ENCODE results near the gene HCRT. TPM values are rescaled to one million over a fixed set of nuclear protein-coding genes. Genes with fewer than 3 reads are reported as not detected.
A peak's percentile ranks its signal among the peaks of the same experiment; 100 is the strongest.

The HCRT gene
- total RNA-seq, 1 donor from 2014 or later: not detected

DNA sequence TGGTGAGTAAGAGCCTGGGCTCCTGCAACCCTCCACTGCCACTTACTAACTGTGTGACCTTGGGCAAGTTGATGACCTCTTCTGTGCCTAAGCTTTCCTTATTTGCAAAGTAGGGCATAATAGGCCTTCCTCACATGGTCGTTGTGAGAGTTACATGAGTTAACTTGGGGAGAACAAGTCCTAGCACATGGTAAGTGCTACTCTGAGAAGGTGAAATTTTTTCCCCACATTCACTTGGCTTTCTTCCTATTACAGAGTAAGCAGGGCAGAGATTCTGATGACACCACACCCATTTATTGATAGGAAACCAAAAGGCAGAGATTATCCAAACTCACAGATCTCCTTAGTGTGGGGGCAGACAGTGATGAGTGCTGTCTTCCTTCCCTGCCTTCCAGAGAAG, 5.9 kb downstream of the HCRT start:
- TF ChIP-seq, protein P1, sequence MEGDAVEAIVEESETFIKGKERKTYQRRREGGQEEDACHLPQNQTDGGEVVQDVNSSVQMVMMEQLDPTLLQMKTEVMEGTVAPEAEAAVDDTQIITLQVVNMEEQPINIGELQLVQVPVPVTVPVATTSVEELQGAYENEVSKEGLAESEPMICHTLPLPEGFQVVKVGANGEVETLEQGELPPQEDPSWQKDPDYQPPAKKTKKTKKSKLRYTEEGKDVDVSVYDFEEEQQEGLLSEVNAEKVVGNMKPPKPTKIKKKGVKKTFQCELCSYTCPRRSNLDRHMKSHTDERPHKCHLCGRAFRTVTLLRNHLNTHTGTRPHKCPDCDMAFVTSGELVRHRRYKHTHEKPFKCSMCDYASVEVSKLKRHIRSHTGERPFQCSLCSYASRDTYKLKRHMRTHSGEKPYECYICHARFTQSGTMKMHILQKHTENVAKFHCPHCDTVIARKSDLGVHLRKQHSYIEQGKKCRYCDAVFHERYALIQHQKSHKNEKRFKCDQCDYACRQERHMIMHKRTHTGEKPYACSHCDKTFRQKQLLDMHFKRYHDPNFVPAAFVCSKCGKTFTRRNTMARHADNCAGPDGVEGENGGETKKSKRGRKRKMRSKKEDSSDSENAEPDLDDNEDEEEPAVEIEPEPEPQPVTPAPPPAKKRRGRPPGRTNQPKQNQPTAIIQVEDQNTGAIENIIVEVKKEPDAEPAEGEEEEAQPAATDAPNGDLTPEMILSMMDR (IDR thresholded peaks at IDR 0.05; ENCODE audit: insufficient read depth, low read length, severe bottlenecking): no peak
- H3K36me3 ChIP-seq (ENCODE audit: control insufficient read depth, insufficient read depth, low read length): no peaks in the 10 kb centered on the region
- peaks cover 14% of the 10 kb centered on the region for H3K27me3 ChIP-seq (ENCODE audit: control insufficient read depth, insufficient read depth, low read length)
- H3K4me3 ChIP-seq (ENCODE audit: low read depth, low read length): no peak overlapping the region
- DNase-seq (ENCODE audit: low read depth) (no peak), FAIRE-seq (no peak)

DNA sequence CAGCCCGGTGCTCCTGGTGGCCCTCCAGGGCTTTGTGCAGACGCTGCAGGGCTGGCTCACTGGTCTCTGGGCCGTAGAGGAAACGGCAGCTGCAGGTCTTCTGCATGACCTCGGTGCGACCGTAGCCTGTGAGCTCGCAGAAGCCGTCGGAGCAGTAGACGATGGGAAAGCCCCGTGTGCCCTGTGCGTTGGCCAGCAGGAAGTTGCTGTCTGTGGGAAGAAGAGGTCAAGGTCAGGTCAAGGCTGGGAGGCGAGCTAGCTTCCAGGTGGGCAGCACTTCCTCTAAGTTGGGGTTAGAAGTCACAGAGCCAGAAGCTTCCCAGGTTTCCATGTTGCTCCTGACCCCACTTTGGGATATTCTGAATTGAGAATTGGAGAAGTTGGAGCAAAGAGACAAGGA, 6.4 kb downstream of the HCRT start:
- TF ChIP-seq, protein P1 (IDR thresholded peaks at IDR 0.05; ENCODE audit: insufficient read depth, low read length, severe bottlenecking): no peak
- H3K4me3 ChIP-seq (ENCODE audit: low read depth, low read length): no peak overlapping the region
- peaks cover 14% of the 10 kb centered on the region for H3K27me3 ChIP-seq (ENCODE audit: control insufficient read depth, insufficient read depth, low read length)
- H3K36me3 ChIP-seq (ENCODE audit: control insufficient read depth, insufficient read depth, low read length): no peaks in the 10 kb centered on the region
- FAIRE-seq (no peak), DNase-seq (ENCODE audit: low read depth) (no peak)

DNA sequence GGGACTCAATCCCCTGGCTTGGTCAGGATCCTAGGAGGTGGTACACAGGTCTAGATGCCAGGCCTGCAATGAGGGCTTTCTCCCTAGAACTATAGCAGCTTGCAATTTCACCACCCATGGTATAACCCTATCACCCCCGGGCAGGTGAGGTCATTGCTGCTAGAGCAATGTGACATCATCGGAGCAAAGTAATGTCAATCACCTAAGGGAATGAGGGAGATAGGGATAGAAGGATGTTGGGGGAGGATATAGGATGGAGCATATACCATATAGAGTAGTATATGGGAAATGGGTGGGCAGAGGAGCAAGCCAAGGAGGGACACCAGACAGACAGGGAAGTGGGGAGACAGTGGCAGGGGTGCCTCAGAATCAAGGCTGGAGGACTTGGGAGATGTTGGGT, 7.6 kb downstream of the HCRT start:
- no peak for DNase-seq (ENCODE audit: low read depth)
- TF ChIP-seq, protein P1 (IDR thresholded peaks at IDR 0.05; ENCODE audit: insufficient read depth, low read length, severe bottlenecking): no peak
- H3K4me3 ChIP-seq (ENCODE audit: low read depth, low read length): no peak overlapping the region
- FAIRE-seq: no peak
- H3K36me3 ChIP-seq (ENCODE audit: control insufficient read depth, insufficient read depth, low read length): no peaks in the 10 kb centered on the region
- peaks cover 14% of the 10 kb centered on the region for H3K27me3 ChIP-seq (ENCODE audit: control insufficient read depth, insufficient read depth, low read length)

DNA sequence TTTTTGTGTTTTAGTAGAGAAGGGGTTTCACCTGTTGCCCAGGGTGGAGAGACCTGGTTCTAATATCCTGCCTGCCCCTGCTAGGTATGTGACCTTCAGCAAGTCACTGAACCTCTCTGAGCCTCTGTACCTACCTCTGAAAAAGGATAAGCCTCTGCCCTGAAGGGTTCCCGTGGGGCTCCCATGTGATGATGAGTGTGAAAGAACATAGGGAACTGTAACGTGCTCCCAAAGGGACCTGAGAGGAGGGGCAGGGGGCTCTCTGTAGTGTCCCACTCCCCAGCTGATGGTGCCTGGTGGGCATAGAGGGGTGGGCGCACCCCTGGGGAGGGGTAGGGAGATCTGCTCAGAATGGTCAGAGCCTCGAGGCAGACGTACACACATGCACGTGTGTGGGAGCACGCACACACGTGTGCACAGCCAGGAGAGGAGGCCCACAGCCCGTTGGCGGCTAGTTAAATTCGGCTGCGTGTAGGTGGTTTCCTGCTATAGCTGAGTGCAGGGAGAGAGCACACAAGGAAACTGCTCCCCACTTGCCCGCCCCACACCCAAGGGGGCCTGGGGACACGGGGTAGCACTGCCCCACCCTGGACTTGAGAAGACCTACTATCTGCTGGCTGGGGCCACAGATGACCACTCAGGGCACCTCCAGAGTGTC, 11.0 kb downstream of the HCRT start:
- FAIRE-seq (no peak), DNase-seq (ENCODE audit: low read depth) (no peak)
- Histone ChIP-seq H3K36me3 (ENCODE audit: control insufficient read depth, insufficient read depth, low read length) (no peaks in the 10 kb centered on the region), H3K27me3 (ENCODE audit: control insufficient read depth, insufficient read depth, low read length) (no peaks in the 10 kb centered on the region), H3K4me3 (ENCODE audit: low read depth, low read length) (no peak overlapping the region)
- TF ChIP-seq, protein P1 (IDR thresholded peaks at IDR 0.05; ENCODE audit: insufficient read depth, low read length, severe bottlenecking): no peak

DNA sequence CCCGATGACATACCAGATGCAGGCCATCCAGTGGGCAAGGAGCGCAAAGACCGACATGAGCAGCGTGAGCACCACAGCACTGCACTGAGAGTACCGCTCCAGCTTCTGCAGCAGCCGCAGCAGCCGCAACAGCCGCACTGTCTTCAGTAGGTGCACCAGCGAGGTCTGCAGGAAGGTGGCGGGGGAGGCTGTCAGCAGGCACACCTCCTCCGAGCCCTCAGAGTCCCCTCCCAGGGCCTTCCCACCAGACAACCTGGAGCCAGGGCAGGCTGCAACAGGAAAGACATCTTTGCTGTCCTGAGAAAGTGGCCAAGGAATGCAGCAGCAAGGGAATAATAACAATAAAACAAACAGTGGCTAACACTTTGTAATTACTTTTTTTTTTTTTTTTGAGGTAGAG, 13.4 kb downstream of the HCRT start:
- DNase-seq (ENCODE audit: low read depth): peak; percentile 75
- no peaks in the 10 kb centered on the region for H3K36me3 ChIP-seq (ENCODE audit: control insufficient read depth, insufficient read depth, low read length)
- FAIRE-seq: no peak
- TF ChIP-seq, protein P1 (IDR thresholded peaks at IDR 0.05; ENCODE audit: insufficient read depth, low read length, severe bottlenecking): peak; percentile 34
- no peak overlapping the region for H3K4me3 ChIP-seq (ENCODE audit: low read depth, low read length)
- H3K27me3 ChIP-seq (ENCODE audit: control insufficient read depth, insufficient read depth, low read length): no peaks in the 10 kb centered on the region

DNA sequence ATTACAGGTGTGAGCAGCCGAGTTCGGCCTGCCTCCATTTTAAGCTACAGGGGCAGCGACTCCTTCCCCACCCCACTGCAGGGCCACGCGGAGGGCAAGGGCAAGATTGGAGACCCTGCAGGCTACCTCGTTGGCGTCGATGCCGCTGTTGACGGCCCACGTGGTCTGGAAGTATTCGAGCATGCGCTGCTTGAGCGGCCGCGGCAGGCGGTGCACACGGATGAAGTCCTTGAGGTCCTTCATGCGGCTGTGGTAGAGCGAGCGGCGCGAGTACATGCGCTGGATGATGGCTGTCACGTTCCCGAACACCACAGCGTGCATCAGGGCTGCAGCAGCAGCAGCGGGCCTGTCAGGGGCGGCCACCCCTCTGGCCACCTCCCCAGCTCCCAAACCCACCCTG, 15.9 kb downstream of the HCRT start:
- Histone ChIP-seq H3K36me3 (ENCODE audit: control insufficient read depth, insufficient read depth, low read length) (no peaks in the 10 kb centered on the region), H3K4me3 (ENCODE audit: low read depth, low read length) (no peak overlapping the region), H3K27me3 (ENCODE audit: control insufficient read depth, insufficient read depth, low read length) (no peaks in the 10 kb centered on the region)
- no peak for DNase-seq (ENCODE audit: low read depth)
- TF ChIP-seq, protein P1 (IDR thresholded peaks at IDR 0.05; ENCODE audit: insufficient read depth, low read length, severe bottlenecking): no peak
- FAIRE-seq: no peak
